Measurements from ENCODE around the gene MAP3K13. TPM values are rescaled to one million over a fixed set of nuclear protein-coding genes. Genes with fewer than 3 reads are reported as not detected.
A peak's percentile ranks its signal among the peaks of the same experiment; 100 is the strongest.

The MAP3K13 gene
- total and polyA plus RNA-seq, 12 donors = 30.1 to 66.0 (median 46.4) TPM

DNA sequence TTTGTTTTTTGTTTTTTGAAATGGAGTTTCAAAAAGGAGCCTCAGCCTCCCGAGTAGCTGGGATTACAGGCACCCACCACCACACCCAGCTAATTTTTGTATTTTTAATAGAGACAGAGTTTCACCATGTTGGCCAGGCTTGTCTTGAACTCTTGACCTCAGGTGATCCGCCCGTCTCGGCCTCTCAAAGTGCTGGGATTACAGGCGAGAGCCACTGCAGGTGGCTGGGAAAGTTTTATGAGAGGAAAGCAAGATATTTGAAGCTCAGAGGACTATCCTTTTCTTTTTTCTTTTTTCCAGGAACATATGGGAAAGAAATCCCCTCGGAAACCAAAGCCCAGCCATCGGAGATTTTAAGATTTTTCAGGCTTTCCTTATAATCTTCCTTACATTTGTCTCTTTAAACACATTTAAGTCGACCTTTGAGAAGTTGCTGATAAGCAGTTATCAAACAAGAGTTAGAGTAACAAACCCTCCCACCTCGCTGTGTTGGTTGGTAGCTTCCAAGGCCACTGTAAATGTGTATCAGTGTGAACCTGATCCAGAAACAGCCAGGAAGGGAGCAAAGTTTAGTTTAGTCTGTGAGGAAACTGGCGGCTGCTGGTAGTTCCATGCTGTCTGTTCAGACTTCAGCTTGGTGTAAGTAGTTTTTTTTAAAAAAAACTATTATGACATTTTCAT lies 34.5 kb upstream of the MAP3K13 start:
- peaks cover 17 to 24% of the 10 kb centered on the region in 2 donors for H3K4me1 ChIP-seq (replicated peaks in 1 of 2)
- no peaks in the 10 kb centered on the region for H3K9me3 ChIP-seq (replicated peaks in 1 of 3)
- peak overlapping the region in 4 of 5 donors; percentile 58 to 68 (median 58) for H3K27ac ChIP-seq
- 42 to 57% (median 47%) methylated on average over 10 of the region's 10 CpGs for WGBS, 4 donors
- H3K4me3 ChIP-seq = peak overlapping the region in 1 of 4 donors; percentile 57
- TF ChIP-seq, protein P1, sequence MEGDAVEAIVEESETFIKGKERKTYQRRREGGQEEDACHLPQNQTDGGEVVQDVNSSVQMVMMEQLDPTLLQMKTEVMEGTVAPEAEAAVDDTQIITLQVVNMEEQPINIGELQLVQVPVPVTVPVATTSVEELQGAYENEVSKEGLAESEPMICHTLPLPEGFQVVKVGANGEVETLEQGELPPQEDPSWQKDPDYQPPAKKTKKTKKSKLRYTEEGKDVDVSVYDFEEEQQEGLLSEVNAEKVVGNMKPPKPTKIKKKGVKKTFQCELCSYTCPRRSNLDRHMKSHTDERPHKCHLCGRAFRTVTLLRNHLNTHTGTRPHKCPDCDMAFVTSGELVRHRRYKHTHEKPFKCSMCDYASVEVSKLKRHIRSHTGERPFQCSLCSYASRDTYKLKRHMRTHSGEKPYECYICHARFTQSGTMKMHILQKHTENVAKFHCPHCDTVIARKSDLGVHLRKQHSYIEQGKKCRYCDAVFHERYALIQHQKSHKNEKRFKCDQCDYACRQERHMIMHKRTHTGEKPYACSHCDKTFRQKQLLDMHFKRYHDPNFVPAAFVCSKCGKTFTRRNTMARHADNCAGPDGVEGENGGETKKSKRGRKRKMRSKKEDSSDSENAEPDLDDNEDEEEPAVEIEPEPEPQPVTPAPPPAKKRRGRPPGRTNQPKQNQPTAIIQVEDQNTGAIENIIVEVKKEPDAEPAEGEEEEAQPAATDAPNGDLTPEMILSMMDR (IDR thresholded peaks at IDR 0.05) = no peak
- TF ChIP-seq POLR2A (IDR thresholded peaks at IDR 0.05) = peak in 1 of 2 donors; percentile 85
- intact Hi-C loops (cut with DNase I) = no loop called here
- DNase-seq = peak; percentile 50 to 81 (median 73)
- H3K27me3 ChIP-seq = no peaks in the 10 kb centered on the region
- H3K36me3 ChIP-seq (replicated peaks in 1 of 2) = no peaks in the 10 kb centered on the region

DNA sequence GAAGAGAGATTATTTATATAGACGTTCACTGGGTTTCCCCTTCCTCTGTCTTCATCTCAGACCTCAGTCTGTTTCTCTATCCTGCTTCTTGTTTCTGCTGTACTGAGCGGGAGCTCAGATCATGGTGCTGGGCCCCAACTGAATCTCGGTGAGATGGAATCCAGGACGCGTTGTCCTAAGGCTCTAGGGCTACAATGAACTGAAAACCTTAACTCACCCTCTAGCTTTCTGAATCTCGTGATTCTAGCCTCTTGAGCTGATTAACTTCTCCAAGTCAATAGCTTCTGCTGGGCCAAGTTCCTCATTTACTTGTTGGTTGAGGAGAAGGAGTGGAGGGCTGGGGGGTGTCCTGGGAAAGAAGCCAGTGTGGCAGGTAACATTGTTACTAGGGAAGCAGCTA lies 32.7 kb upstream of the MAP3K13 start:
- peak in 2 of 7 donors; percentile 27 to 36 for DNase-seq
- TF ChIP-seq, protein P1 (IDR thresholded peaks at IDR 0.05) = no peak
- TF ChIP-seq POLR2A (IDR thresholded peaks at IDR 0.05) = no peak
- intact Hi-C loops (cut with DNase I) = no loop called here
- no peak overlapping the region for H3K4me3 ChIP-seq
- H3K27ac ChIP-seq = peak overlapping the region in 1 of 5 donors; percentile 39
- H3K27me3 ChIP-seq = no peaks in the 10 kb centered on the region
- H3K36me3 ChIP-seq (replicated peaks in 1 of 2) = no peaks in the 10 kb centered on the region
- H3K9me3 ChIP-seq (replicated peaks in 1 of 3) = no peaks in the 10 kb centered on the region
- H3K4me1 ChIP-seq (replicated peaks in 1 of 2) = peaks cover 17 to 24% of the 10 kb centered on the region in 2 donors
- WGBS, 4 donors = 67 to 90% (median 77%) methylated on average over 6 of the region's 6 CpGs

DNA sequence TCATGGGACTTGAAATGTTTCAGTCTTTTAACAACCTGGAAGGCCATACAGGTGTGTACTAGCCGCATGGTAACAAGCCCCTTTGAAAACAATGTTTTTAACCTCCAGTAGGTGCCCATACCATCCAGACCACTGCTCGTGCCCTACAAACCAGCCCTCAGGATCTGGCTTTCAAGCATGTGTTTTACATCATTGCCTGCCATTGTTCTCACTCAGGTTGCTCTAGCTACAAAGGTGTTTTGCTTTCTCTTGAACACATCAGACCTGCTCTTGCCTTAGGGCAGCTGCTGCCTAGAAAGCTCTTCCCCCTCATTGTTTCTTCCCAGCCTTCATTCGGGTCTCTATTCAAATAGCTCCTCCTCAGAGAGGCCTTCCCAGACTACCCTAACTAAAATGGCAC lies 32.3 kb upstream of the MAP3K13 start:
- Histone ChIP-seq H3K27ac (peak overlapping the region in 1 of 5 donors; percentile 39), H3K9me3 (replicated peaks in 1 of 3) (no peaks in the 10 kb centered on the region), H3K36me3 (replicated peaks in 1 of 2) (no peaks in the 10 kb centered on the region), H3K4me1 (replicated peaks in 1 of 2) (peaks cover 20 to 26% of the 10 kb centered on the region in 2 donors), H3K4me3 (no peak overlapping the region), H3K27me3 (no peaks in the 10 kb centered on the region)
- intact Hi-C loops (cut with DNase I) = no loop called here
- 85 to 91% (median 86%) methylated on average over 3 of the region's 3 CpGs for WGBS, 4 donors
- TF ChIP-seq, protein P1 (IDR thresholded peaks at IDR 0.05) = no peak
- no peak for TF ChIP-seq POLR2A (IDR thresholded peaks at IDR 0.05)
- DNase-seq = no peak

DNA sequence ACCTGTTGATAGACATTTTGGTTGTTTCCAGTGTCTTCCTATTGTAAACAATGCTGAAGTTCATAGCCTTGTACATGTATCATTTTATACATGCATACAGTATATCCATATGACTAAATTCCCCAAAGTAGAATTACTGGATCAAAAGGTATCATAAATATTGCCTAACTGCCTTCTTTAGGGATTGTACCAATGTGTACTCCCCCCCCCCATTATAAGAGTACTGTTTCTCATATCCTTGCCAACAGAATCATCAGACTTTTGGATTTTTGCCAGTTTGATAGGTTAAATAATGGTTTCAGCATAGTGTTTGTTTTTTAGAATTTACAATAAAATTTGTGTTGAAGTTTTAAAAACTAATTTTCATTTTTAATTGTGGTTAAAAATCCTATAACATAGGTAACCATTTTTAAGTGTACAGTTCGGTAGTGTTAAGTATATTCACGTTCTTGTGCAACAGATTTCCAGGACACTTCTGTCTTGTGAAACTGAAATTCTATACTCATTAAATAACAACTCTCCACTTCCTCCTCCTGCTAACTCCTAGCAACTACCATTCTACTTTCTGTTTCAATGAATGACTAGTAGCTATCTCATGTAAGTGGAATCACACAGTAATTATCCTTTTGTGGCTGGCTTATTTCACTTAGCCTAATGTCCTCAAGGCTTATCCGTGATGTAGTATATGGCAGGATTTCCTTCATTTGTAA lies 30.8 kb upstream of the MAP3K13 start:
- no peak for TF ChIP-seq POLR2A (IDR thresholded peaks at IDR 0.05)
- TF ChIP-seq, protein P1 (IDR thresholded peaks at IDR 0.05) = no peak
- Histone ChIP-seq H3K27ac (peak overlapping the region in 3 of 5 donors; percentile 7 to 48 (median 24)), H3K27me3 (no peaks in the 10 kb centered on the region), H3K36me3 (replicated peaks in 1 of 2) (no peaks in the 10 kb centered on the region), H3K9me3 (replicated peaks in 1 of 3) (no peaks in the 10 kb centered on the region), H3K4me1 (replicated peaks in 1 of 2) (peaks cover 26 to 31% of the 10 kb centered on the region in 2 donors), H3K4me3 (no peak overlapping the region)
- WGBS, 4 donors = 46 to 52% (median 48%) methylated on average over 3 of the region's 3 CpGs
- no peak for DNase-seq
- intact Hi-C loops (cut with DNase I) = no loop called here

All from adrenal gland (tissue), 12 donors.